ENCODE measurements around the gene PLEKHN1. TPM values are rescaled to one million over a fixed set of nuclear protein-coding genes. Genes with fewer than 3 reads are reported as not detected.
"Not testable (repeated sequence)": the region's sequence is repeated elsewhere in the genome, so short reads cannot be mapped to it uniquely, and the experiment has no call there.

PLEKHN1 gene
- total RNA-seq, 2 donors from 2014 or later = not detected

DNA sequence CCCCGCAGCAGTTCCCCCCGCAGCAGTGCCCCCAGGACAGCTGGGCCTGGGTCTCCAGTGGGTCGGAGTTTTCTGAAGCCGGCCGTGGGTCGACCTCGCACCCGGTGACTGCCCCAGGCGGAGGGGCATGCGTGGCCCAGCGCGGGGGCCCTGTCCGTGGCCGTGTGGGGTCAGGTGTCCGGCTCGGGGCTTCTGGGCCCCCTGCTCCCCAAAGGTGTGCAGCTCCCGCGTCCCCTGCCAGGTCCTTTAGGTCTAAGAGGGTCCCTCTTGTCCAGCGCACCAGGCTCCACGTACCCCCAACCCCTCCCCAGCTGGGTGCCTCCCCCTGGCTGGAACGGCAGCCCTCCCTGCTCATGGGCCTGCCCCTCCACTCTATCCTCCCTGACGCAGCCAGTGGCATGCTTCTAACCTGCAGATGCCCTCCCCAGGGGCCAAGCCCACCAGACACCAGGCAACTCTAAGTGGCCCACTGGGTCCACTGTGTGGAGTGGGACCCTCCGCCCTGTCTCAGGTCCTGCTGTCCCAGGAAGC is 39.6 kb downstream of the PLEKHN1 start:
- peaks cover 36% of the 10 kb centered on the region for H3K4me1 ChIP-seq
- H3K36me3 ChIP-seq (replicated peaks in 1 of 2; ENCODE audit: insufficient read depth in 1 of 2, low read depth in 2 of 2) = no peaks in the 10 kb centered on the region
- peaks cover 0 to 8% of the 10 kb centered on the region in 2 donors for H3K27me3 ChIP-seq
- intact Hi-C loops (cut with DNase I) = no loop called here
- ATAC-seq (no peak), DNase-seq (no peak)
- peak overlapping the region; percentile 42 to 69 (median 64) for H3K27ac ChIP-seq
- H3K4me3 ChIP-seq = no peak overlapping the region
- H3K9me3 ChIP-seq = no peaks in the 10 kb centered on the region
- 59% methylated on average over 15 of the region's 23 CpGs; no CpG with 5 or more reads in 1 of the 2 donors for WGBS, 2 donors
- TF ChIP-seq POLR2A (IDR thresholded peaks at IDR 0.05) = no peak
- TF ChIP-seq, protein P1, sequence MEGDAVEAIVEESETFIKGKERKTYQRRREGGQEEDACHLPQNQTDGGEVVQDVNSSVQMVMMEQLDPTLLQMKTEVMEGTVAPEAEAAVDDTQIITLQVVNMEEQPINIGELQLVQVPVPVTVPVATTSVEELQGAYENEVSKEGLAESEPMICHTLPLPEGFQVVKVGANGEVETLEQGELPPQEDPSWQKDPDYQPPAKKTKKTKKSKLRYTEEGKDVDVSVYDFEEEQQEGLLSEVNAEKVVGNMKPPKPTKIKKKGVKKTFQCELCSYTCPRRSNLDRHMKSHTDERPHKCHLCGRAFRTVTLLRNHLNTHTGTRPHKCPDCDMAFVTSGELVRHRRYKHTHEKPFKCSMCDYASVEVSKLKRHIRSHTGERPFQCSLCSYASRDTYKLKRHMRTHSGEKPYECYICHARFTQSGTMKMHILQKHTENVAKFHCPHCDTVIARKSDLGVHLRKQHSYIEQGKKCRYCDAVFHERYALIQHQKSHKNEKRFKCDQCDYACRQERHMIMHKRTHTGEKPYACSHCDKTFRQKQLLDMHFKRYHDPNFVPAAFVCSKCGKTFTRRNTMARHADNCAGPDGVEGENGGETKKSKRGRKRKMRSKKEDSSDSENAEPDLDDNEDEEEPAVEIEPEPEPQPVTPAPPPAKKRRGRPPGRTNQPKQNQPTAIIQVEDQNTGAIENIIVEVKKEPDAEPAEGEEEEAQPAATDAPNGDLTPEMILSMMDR (IDR thresholded peaks at IDR 0.05) = no peak

DNA sequence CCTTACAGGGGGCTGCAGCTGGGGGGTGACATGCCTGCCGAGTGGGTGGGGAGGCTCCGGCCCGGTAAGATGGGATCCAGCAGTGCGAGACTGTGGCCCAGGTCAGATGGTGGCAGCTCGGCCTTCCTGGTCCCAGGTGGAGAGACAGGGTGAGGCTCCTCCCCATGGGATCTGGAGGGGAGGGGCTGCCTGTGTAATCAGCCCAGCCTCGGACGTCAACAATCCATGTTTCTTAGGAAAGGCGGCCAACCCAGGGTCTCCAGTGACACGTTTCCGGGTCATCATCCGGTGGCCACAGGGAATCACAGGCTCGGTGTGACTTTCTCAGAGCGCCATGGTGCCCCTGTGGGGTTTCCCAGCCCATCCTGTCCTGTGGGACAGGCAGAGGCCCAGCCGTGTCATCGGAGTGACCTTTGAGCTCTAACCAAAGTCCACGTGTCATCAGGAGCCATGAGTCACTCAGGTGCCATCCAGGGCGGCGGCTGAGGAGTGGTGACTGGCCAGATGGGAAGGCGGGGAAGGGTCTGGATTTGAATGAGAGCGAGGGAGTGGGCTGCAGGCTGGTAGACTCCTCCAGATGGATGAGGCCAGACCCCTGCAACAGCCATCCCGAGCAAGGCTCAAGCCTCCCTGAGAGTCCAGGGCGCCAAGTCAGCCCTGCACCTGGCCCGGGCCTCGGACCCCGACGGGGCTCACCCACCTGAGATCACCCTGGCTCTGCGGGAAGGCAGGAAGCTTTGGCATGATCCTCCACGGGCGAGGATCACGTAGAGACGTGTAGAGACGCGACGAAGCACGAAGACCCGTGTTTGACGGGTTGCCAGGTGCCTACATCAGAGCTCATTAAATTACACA is 40.2 kb downstream of the PLEKHN1 start:
- Histone ChIP-seq H3K27ac (peak overlapping the region in 3 of 4 donors; percentile 61 to 69 (median 66)), H3K36me3 (replicated peaks in 1 of 2; ENCODE audit: insufficient read depth in 1 of 2, low read depth in 2 of 2) (no peaks in the 10 kb centered on the region), H3K4me3 (no peak overlapping the region), H3K9me3 (no peaks in the 10 kb centered on the region), H3K27me3 (peaks cover 0 to under 1% of the 10 kb centered on the region in 2 donors), H3K4me1 (peaks cover 29% of the 10 kb centered on the region)
- no peak for TF ChIP-seq POLR2A (IDR thresholded peaks at IDR 0.05)
- TF ChIP-seq, protein P1 (IDR thresholded peaks at IDR 0.05) = no peak
- WGBS, 2 donors = 80 to 81% methylated on average over 29 to 37 of the region's 37 CpGs
- ATAC-seq = no peak
- intact Hi-C loops (cut with DNase I) = no loop called here
- peak in 2 of 4 donors; percentile 31 to 35 for DNase-seq

DNA sequence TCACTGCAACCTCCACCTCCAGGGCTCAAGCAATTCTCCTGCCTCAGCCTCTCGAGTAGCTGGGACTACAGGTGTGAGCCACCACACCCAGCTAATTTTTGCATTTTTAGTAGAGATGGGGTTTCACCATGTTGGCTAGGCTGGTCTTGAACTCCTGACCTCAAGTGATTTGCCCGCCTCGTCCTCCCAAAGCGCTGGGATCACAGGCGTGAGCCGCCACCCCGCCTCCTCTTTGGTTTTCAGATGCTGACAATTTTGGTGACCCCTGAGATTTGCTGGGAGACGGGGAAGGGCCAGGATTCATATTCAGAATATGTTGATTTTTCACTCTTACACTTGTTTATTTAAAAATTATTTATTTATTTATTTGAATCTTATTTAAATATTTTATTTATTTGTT is 43.8 kb downstream of the PLEKHN1 start:
- DNase-seq; H3K9me3 ChIP-seq; H3K4me3 ChIP-seq; H3K27me3 ChIP-seq; ATAC-seq; H3K27ac ChIP-seq; H3K36me3 ChIP-seq (replicated peaks in 1 of 2; ENCODE audit: insufficient read depth in 1 of 2, low read depth in 2 of 2); intact Hi-C loops (cut with DNase I): not testable (repeated sequence)
- 87 to 92% methylated on average over 8 of the region's 8 CpGs for WGBS, 2 donors
- H3K4me1 ChIP-seq = peaks cover 32% of the 10 kb centered on the region

DNA sequence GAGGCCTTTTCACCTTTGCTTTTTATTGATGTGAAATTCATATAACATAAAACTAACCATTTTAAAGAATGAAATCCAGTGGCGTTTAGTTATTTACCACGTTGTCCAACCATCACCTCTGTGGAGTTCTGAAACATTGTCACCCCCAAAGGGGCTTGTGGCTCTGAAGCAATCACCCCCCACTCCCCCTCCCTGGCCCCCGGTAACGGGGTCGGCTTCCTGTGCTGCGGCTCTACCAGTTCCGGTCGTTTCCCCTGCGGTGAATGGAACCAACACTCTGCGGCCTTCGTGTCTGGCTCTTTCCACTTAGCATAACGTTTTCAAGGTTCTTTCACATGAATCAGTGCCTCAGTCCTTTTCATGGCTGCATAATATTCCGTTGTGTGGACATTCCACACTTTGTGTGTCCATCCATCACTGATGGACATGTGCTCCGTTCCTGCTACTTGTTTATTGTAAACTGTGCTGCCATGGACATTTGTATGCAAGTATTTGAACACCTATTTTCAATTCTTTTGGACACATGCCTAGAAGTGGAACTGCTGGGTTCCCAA is 45.2 kb downstream of the PLEKHN1 start:
- DNase-seq (no peak), ATAC-seq (no peak)
- TF ChIP-seq, protein P1 (IDR thresholded peaks at IDR 0.05) = no peak
- no peak for TF ChIP-seq POLR2A (IDR thresholded peaks at IDR 0.05)

DNA sequence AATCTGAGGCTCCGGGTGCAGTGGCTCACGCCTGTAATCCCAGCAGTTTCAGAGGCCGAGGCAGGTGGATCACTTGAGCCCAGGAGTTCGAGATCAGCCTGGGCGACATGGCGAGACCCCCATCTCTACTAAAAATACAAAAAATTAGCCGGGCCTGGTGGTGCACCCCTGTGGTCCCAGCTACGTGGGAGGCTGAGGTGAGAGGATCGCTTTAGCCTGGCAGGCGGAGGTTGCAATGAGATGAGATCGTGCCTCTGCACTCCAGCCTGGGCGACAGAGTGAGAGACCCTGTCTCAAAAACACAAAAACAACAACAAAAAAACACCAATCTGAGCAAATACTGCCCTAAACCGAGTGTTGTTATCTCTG is 46.4 kb downstream of the PLEKHN1 start:
- Histone ChIP-seq H3K27ac (peak overlapping the region; percentile 85 to 91 (median 88)), H3K4me3 (peak overlapping the region; percentile 36 to 43), H3K4me1 (peaks cover 17% of the 10 kb centered on the region)
- intact Hi-C loops (cut with DNase I); H3K9me3 ChIP-seq; H3K27me3 ChIP-seq; DNase-seq; H3K36me3 ChIP-seq (replicated peaks in 1 of 2; ENCODE audit: insufficient read depth in 1 of 2, low read depth in 2 of 2): not testable (repeated sequence)
- peak; percentile 3 for ATAC-seq
- 60 to 68% methylated on average over 13 of the region's 13 CpGs for WGBS, 2 donors

More for the DNA sequence above, 45.2 kb downstream of the PLEKHN1 start:
- Histone ChIP-seq H3K4me3 (no peak overlapping the region), H3K36me3 (replicated peaks in 1 of 2; ENCODE audit: insufficient read depth in 1 of 2, low read depth in 2 of 2) (no peaks in the 10 kb centered on the region), H3K27me3 (no peaks in the 10 kb centered on the region), H3K4me1 (peaks cover 18% of the 10 kb centered on the region), H3K9me3 (no peaks in the 10 kb centered on the region), H3K27ac (no peak overlapping the region)
- 79 to 85% methylated on average over 14 of the region's 14 CpGs for WGBS, 2 donors
- intact Hi-C loops (cut with DNase I) = no loop called here
